Dermis lymphatic vessel endothelial cell (primary cell): Measurements from ENCODE around the gene GJE1. TPM values are rescaled to one million over a fixed set of nuclear protein-coding genes. Genes with fewer than 3 reads are reported as not detected.

Experiments used
- total RNA-seq: library from RNA; depleted of rRNA; stranded (reverse); fragments of >200 nt; gene quantifications from 2 replicates; pipeline ENCODE4 v1.2.1, GENCODE V29; 2014

The GJE1 gene
- total RNA-seq = not detected in 2 replicates

GRCh38 chr6:142132625-142133024 is at the start of gene GJE1:
Gene GJE1, plus strand, starts transcription at chr6:142132925. Its CDS starts 234 bp downstream, at chr6:142133159.

GRCh38 chr6:142146828-142147662 is 14.3 kb downstream of the GJE1 start, which contains the start of the genes NMBR and VTA1:
Gene NMBR, minus strand, starts transcription at chr6:142147122. Its CDS starts 58,464 bp downstream, at chr6:142088658.
Gene VTA1, plus strand, starts transcription at chr6:142147263. Its CDS starts 25 bp downstream, at chr6:142147288.

Other genes with a start within 250 kb of the GJE1 start
- not detected in 2 replicates for gene NMBR, start 14.2 kb downstream of the GJE1 start, total RNA-seq
- gene VTA1, start 14.3 kb downstream of the GJE1 start, total RNA-seq = 23.3 and 31.4 TPM in 2 replicates
- gene ADGRG6, start 169.1 kb downstream of the GJE1 start, total RNA-seq = 0.69 and 1.8 TPM in 2 replicates